Ovary (tissue), 9 donors: ENCODE measurements around the gene IGF1R. TPM values are rescaled to one million over a fixed set of nuclear protein-coding genes. Genes with fewer than 3 reads are reported as not detected.

ENCODE experiments used
- DNase-seq, 5 donors: peaks; one replicate each; pipeline ENCODE4 v3.0.0-alpha.2; 2019 to 2020
- H3K27ac ChIP-seq, 2 donors: fragments of 200-600 bp; one replicate each; pipeline versions ENCODE4 v1.5.1 to v1.8.0; 2019 to 2022
- H3K27me3 ChIP-seq: fragments of 200-600 bp; one replicate; pipeline ENCODE4 v1.8.0; 2022
- H3K36me3 ChIP-seq: fragments of 200-600 bp; sonication (generic); one replicate; pipeline ENCODE4 v1.5.1; 2019
- H3K4me1 ChIP-seq: one replicate; pipeline ENCODE4 v1.8.1; 2013; ENCODE audit warnings: mild to moderate bottlenecking, moderate library complexity; ENCODE audit not compliant: insufficient read depth
- H3K4me3 ChIP-seq: fragments of 200-600 bp; sonication (generic); one replicate; pipeline ENCODE4 v1.5.1; 2017
- H3K9me3 ChIP-seq, 2 donors: fragments of 200-600 bp in 1 of 2; sonication (generic) in 1 of 2; one replicate each; pipeline versions ENCODE4 v1.5.1 to v1.8.1; 2013 to 2019; ENCODE audit warnings: mild to moderate bottlenecking in 1 of 2, moderate library complexity in 1 of 2
- CTCF ChIP-seq, 3 donors: fragments of 450-650 bp in 2 of 3; fragments of 200-600 bp in 1 of 3; IDR thresholded peaks; one replicate each; pipeline versions ENCODE4 v1.5.1 to v1.8.0; 2016 to 2022; ENCODE audit warnings: antibody characterized with exemption in 3 of 3, mild to moderate bottlenecking in 1 of 3
- EP300 ChIP-seq: sonication (generic); formaldehyde crosslinking; IDR thresholded peaks from one replicate; pipeline ENCODE4 v1.6.1; 2017; ENCODE audit warnings: antibody characterized with exemption
- POLR2A ChIP-seq: fragments of 450-650 bp; IDR thresholded peaks from one replicate; pipeline ENCODE4 v1.6.1; 2017; ENCODE audit warnings: antibody characterized with exemption, mild to moderate bottlenecking, moderate library complexity
- WGBS, 3 donors: extraction: QIAGEN DNeasy Blood & Tissue Kit in 1 of 3; methylation state at CpG; one replicate each; pipeline versions ENCODE4 v1.1.5 to v1.1.7; 2013 to 2017; 5-methylcytosine and 5-hydroxymethylcytosine counted together
- intact Hi-C, 4 donors: fragments of 100-400 bp; cut with DNase I; formaldehyde crosslinking; loops; one replicate each; pipeline versions ENCODE4 v1.11.0 to v1.15.1; 2022 to 2023
- polyA plus RNA-seq, 2 donors: library from polyadenylated mRNA; stranded (reverse); fragments of 200-250 nt in 1 of 2; fragments of 350-450 nt in 1 of 2; fragmentation: Illumina TruSeq in 1 of 2; extraction: RNeasy Lipid Tissue Mini Kit (QIAGEN cat#74804) in 1 of 2; gene quantifications; one replicate each; pipeline ENCODE4 v1.2.3, GENCODE V29; 2013 to 2014
- total RNA-seq, 7 donors: library from RNA; depleted of rRNA in 2 of 7; stranded (reverse); fragments of >200 nt in 2 of 7; fragmentation: NEBNext Ultra II Directional in 3 of 7; extraction: Animal tissue kit (Norgen Biotek cat#: 25700) in 3 of 7; gene quantifications; one replicate each; pipeline versions ENCODE4 v1.1.0 to v1.2.4, GENCODE V29; 2016 to 2023
- donor health status: DM: no; HTN: no; CAD: no; lungs with moderate emphysema.
- donor health status: DM: no; HTN: no; CAD: no.
- donor health status: Bipolar disorder and iron deficiency.
- donor health status: DM: yes; HTN: yes; CAD: no.
- donor health status: DM: no; HTN: no; CAD: no.
- donor health status: DM: yes; HTN: yes; CAD: no.

Gene IGF1R
- total and polyA plus RNA-seq, 9 donors, result 15.4 to 88.7 (median 68.9) TPM

GRCh38 chr15:98888820-98889479 is 240.6 kb downstream of the IGF1R start:
- H3K4me3 ChIP-seq, result no peak overlapping the region
- WGBS, 3 donors, result 85 to 90% (median 89%) methylated on average over 8 of the region's 8 CpGs

GRCh38 chr15:98889930-98890695 is 241.8 kb downstream of the IGF1R start:
- H3K36me3 ChIP-seq, result no peaks in the 10 kb centered on the region
- no peaks in the 10 kb centered on the region for H3K9me3 ChIP-seq
- TF ChIP-seq CTCF (IDR thresholded peaks at IDR 0.05), result no peak
- TF ChIP-seq POLR2A, result no peak
- TF ChIP-seq EP300, result no peak
- no peak overlapping the region for H3K27ac ChIP-seq
- no peaks in the 10 kb centered on the region for H3K27me3 ChIP-seq
- H3K4me3 ChIP-seq, result no peak overlapping the region
- H3K4me1 ChIP-seq, result peaks cover 3% of the 10 kb centered on the region
- no peak for DNase-seq
- 51 to 75% (median 67%) methylated on average over 12 of the region's 12 CpGs for WGBS, 3 donors
- intact Hi-C loops, result no loop called here

More at GRCh38 chr15:98888820-98889479, 240.6 kb downstream of the IGF1R start:
- no peak for DNase-seq
- H3K27me3 ChIP-seq, result no peaks in the 10 kb centered on the region
- H3K27ac ChIP-seq, result no peak overlapping the region
- H3K9me3 ChIP-seq, result no peaks in the 10 kb centered on the region
- H3K36me3 ChIP-seq, result no peaks in the 10 kb centered on the region
- TF ChIP-seq CTCF (IDR thresholded peaks at IDR 0.05) (no peak), POLR2A (no peak), EP300 (no peak)
- intact Hi-C loops, result no loop called here
- H3K4me1 ChIP-seq, result peaks cover 6% of the 10 kb centered on the region

GRCh38 chr15:98891301-98891700 is 243.0 kb downstream of the IGF1R start:
- Histone ChIP-seq H3K4me3 (no peak overlapping the region), H3K27me3 (no peaks in the 10 kb centered on the region), H3K27ac (no peak overlapping the region), H3K4me1 (peaks cover 6% of the 10 kb centered on the region), H3K9me3 (no peaks in the 10 kb centered on the region), H3K36me3 (no peaks in the 10 kb centered on the region)
- intact Hi-C loops, result no loop called here
- no peak for DNase-seq
- TF ChIP-seq POLR2A (no peak), CTCF (IDR thresholded peaks at IDR 0.05) (no peak), EP300 (no peak)
- 97 to 99% (median 98%) methylated on average over 30 to 31 of the region's 31 CpGs for WGBS, 3 donors

GRCh38 chr15:98893401-98893800 is 245.1 kb downstream of the IGF1R start:
- WGBS, 3 donors, result 66 to 78% (median 74%) methylated on average over 6 of the region's 6 CpGs
- intact Hi-C loops, result no loop called here
- Histone ChIP-seq H3K36me3 (no peaks in the 10 kb centered on the region), H3K27ac (no peak overlapping the region), H3K4me3 (no peak overlapping the region), H3K27me3 (no peaks in the 10 kb centered on the region), H3K9me3 (no peaks in the 10 kb centered on the region), H3K4me1 (peaks cover 15% of the 10 kb centered on the region)
- no peak for TF ChIP-seq CTCF (IDR thresholded peaks at IDR 0.05)
- TF ChIP-seq EP300, result no peak
- no peak for TF ChIP-seq POLR2A
- no peak for DNase-seq
